ENCODE data around the gene CFAP298.
"Not testable (repeated sequence)": the region's sequence is repeated elsewhere in the genome, so short reads cannot be mapped to it uniquely, and the experiment has no call there.

The CFAP298 gene

DNA sequence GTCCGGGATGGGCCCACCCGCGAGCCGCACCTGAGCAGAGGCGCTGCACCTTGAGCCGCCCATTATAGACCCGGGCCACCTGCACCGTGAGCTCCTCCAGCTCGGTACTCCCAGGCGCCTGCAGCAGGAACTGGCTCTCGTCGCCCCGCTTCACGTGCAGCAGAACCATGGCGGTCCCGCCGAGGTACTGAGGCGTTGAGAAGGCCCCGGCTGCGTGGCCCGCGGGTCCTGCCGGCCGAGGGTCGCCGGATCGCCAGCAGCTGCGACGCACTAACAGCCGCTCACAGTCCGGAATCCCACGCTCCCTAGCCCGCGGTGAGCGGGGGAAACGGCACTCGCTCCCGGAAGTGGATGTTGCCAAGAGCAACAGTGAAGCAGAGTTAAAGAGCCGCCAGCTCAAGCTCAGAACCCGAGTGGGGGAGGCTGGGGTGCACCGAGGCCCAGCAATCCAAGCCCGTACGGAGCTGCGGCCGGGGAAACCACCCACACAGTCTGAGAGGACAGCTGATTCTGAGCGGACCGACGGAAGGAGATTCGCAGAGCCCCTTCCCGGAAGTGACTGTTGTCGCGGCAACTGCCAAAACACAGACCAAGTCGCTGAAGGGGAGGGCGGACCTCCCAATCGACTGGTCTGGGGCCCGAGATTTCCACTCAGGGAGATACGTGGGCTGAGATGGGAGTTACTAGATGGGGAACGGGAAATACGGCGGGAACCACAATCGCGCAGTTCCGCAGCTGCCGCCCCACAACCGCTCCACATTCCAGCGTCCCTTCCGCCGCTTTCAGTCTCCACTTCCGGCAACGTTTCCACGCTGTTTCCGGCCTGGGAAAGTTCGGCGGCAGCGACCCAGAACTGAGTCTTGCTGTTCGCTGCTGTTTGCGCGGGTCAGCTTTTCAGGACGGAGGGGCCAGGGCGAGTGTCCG, at the start of gene CFAP298:
CFAP298 (minus strand) TSS at position 303 of the 924 bp plus-strand sequence; CDS start at position 169, 134 bp downstream.
- peak; percentile 83 to 90 (median 88) for DNase-seq

GRCh38 chr21:32661026-32661782, 49.0 kb upstream of the CFAP298 start:
- DNase-seq, result not testable (repeated sequence)

DNA sequence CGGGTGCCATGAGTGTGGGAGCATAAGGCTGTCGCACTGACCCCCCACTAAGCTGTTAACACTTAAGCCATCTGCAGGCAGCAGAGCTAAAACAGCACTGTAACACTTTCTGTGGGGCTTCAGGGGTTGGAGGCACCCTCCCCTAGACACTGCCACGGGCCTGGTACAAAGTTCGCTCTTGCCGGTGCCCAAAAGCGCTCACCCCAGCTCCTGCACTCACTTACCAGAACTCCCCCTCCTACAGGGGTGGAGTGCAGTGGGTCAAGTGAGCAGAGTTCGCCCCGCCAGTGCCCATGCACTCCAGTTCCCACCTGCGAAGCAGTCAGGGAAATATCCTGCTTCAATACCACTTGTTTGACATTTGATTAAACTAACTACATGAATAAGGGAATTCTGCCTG, 46.3 kb upstream of the CFAP298 start:
- no peak for DNase-seq

DNA sequence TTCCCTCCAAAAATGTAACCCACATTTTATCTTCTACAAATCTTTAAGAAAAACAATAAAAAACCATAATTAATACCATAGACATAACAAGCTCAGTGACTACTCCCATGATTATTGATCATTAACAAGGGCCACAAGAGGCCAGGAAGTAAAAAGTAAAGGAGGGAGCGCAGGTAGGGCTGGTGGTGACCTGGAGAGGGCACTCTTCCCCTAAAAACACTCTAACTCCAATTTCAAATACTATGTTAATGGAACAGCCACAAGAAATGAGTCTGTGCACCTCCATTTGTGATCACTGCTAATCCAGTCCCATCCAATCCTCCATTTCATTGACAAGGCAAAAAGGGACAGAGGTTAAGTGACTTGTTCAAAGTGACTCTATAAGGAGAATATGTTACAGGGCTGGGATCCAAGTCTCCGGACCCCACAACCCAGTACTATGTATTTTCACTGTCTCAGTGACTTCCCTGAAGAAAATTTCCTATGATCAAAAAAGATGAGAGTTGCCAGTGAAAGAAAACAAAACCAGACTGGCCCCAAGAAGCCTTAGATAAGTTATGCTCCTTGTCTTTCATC, 41.2 kb upstream of the CFAP298 start:
- DNase-seq, result peak in 4 of 6 experiments; percentile 1 to 34 (median 20)

DNA sequence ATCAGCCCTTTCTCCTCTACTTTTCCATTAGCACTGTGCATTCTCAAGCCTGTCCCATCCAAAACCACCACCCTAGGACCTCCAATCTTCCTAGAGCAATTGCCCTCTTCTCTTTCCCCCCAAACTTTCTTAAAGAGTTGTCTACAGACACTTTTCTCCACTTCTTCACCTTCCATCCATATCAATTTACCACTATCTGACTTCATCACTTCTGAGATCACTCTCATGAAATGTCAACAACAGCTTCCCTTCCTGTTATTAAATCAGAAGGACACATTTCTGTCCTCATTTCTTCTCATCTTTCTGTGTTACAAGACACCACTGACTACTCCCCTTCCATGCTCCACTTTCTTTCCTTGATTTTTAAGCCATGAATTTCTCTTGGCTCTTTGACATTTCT, 36.0 kb upstream of the CFAP298 start:
- DNase-seq, result no peak

DNA sequence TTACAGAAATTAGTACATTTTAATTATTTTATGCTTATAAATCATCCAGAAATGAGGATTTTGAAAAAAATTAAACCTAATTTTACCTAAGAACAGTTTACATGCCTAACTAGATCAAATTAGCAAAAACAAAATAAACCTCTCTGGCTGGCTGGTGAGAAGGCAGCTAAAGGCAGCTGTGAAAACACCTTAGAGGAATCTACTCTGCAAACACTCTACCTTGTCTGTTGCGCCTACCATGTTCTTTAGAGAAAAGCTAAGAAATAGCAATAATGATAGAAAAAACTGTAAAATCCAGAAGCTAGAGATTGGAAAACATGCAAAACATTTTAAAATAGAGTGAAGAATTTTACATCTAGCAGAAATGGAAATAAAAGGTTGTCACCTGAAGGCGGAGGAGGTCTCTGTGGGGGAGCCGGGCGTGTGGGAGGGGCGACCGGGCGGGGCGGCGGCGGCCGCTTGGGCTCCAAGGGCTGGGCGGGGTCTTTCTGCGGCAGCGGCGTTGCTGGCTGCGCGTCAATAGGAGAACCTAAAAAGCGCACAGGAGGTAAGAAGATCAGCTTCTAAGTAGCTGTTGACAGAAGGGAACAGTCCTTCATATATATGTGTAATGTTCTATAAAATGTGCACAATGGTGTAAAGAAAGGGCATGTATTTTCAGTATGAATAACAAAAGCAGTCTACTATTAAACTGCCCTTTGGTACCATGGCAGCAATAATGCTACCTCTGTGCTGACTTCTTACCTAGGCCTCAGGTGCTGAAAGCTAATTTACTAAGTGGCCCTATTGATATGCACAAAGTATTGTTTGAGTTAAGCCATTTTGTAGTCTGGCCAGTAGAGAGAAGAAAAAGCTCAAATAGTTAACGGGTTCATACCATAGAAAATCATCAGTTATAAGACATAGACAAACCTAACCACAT, 33.3 kb upstream of the CFAP298 start:
- no peak for DNase-seq

- DNase-seq, result no peak
These were observed 29.8 kb upstream of the CFAP298 start for GRCh38 chr21:32641710-32642698.

DNA sequence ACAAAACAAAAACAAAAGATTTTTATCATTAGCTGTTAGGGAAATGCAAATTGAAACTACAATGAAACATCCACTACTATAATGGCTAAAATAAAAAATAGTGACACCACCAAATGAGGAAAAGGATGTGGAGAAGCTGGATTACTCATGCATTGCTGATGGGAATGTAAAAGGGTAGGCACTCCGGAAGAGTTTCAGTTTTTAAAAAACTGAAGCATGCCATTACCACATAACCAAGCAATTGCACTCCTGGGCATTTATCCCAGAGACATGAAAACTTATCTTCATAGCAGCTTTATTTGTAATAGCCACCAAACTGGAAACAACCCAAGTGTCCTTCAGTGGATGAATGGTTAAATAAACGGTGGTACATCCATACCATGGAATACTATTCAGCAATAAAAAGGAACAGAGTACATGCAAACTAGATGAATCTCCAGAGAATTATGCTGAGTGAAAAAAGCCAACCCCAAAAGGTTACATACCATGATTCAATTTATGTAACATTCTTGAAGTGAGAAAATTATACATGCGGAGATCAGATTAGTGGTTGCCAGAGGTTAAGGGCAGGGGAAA, 14.5 kb upstream of the CFAP298 start:
- no peak for DNase-seq

GRCh38 chr21:32618218-32618617, 6.0 kb upstream of the CFAP298 start:
- DNase-seq, result not testable (repeated sequence)

- DNase-seq, result peak in 1 of 6 experiments; percentile 8
These were observed 1.4 kb upstream of the CFAP298 start for GRCh38 chr21:32613436-32614043.

GRCh38 chr21:32612999-32613337, 791 bp upstream of the CFAP298 start:
- no peak for DNase-seq

DNA sequence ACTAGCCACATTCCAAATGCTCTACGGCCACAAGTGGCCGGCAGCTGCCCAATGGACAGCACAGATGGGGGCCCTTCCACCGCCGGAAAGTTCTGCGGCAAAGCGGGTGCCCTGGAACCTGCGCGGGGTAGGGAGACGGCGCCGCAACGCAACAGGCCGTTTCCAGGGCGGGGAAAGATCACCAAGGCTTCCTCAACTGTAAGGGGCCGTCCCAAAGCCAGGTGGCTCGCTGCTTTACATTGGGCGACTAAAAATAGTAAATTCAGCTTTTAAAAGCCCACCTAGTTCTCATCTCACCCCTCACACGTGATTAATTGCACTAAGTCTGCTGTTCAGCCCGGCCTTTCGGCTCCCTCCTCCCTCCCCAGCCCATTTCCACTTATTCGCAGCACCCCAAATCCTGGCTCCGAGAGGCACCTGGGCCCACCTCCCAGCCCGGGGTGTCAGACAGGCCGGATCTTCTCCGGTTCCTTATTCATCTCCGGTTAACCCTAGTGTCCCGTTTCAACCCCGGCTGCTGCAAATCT, 643 bp downstream of the CFAP298 start:
- DNase-seq, result peak in 4 of 6 experiments; percentile 10 to 40 (median 38)

- DNase-seq, result not testable (repeated sequence)
These were observed 1.2 kb downstream of the CFAP298 start for GRCh38 chr21:32610940-32611339.

DNA sequence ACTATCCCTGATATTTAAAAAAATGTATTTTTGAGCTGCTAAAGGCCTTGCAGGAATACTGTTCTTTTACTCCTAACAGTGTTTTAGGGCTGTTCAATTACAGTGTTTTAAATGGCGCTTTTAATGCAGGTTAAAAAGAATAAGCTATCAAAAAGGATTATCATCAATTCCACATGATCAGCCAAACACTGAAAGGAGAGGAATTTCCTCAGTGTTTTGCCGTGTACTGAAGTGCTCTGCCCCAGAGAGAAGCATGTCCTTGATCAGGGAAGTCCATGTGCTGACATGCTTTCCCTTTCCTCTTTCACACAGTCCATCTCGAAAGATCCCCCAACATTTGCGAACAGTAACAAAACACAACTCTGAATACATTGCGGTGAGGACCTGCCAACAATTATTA, 3.3 kb downstream of the CFAP298 start:
- no peak for DNase-seq

DNA sequence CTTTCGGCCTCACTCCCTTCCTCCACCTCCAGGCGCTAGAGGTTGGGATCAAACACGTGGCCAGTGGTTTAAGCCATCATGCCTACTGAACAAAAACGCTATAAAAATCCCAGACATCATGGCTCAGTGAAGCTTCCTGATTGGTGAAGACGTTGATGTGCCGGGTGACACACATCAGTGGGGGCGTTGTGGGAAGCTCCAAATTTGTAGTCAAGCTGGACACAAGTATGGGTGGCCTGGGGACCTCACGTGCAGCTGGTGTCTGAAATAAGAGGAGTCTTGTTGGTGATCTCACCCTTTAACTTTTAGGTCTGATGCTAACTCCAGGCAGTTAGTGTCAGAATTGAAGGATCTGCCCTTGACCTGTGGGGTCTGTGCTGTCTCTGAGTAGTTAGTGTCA, 6.7 kb downstream of the CFAP298 start:
- DNase-seq, result no peak

DNA sequence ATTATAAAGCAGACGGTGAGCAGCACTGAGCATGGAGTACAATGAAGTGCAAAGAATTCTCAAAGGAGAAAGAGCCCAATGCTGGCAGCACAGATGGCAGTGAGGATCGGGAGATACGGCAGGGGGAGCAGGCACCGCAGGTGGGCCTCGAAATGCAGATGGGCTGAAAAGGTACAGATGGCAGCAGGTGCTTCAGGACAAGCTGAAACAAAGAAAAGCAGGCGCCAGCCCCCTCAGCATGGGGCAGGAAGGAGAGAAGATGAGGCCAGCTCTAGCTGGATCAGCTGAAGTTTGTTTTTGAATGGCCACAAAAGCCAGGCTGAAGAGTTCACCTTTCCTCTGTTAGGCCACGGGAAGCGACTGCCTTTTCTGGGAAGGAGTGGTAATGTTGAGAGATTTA, 7.7 kb downstream of the CFAP298 start:
- no peak for DNase-seq

GRCh38 chr21:32603131-32603530, 9.0 kb downstream of the CFAP298 start:
- no peak for DNase-seq

- no peak for DNase-seq
These were observed 10.1 kb downstream of the CFAP298 start for GRCh38 chr21:32602099-32602498.

- DNase-seq, result no peak
These were observed 12.7 kb downstream of the CFAP298 start for GRCh38 chr21:32599526-32599925.

DNA sequence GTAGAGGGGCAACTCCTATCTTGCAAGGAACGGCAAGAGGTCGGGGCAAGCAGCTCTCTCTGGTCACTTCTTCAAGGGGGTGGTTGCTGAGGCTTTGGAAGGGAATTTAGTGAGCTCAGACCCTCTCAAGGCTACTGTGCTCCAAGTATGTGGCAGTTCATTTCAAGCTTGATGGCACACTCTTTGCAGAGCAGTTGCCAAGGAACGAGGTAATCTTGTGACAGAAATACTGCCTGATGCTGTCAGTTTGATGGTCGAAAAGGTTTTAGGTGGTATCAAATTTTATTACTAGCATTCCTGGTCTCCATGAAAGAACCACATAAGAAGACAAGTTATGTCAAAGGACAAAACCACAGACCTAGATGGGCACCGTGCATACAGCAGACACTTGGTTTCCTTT, 13.1 kb downstream of the CFAP298 start:
- DNase-seq, result no peak

All from stimulated activated naive CD4-positive, alpha-beta T cell (primary cell).